Measurements from ENCODE around the gene CLDN22.

GRCh38 chr4:183362036-183362435 is 42.0 kb upstream of the CLDN22 start:
- TF ChIP-seq TEAD4 (IDR thresholded peaks at IDR 0.05; ENCODE audit: low read length) = no peak
- TF ChIP-seq TEAD4 (CRISPR knock-in tag; IDR thresholded peaks at IDR 0.05; ENCODE audit: borderline replicate concordance) = no peak
- TF ChIP-seq ZKSCAN1 (IDR thresholded peaks at IDR 0.05; ENCODE audit: low read depth, low read length) = no peak

All from K562 (cell line).